HG03558 (cell line): Measurements from ENCODE around the gene IL22RA2.

Experiments
- ATAC-seq: cut with Tn5 transposase; IDR thresholded peaks from one replicate; pipeline ENCODE4 v1.9.1; 2021; ENCODE audit warnings: moderate number of reproducible peaks; ENCODE audit not compliant: unreplicated experiment; ENCODE audit errors: extremely low read depth

The IL22RA2 gene

GRCh38 chr6:137200288-137200687, 26.8 kb upstream of the IL22RA2 start:
- ATAC-seq: no peak

GRCh38 chr6:137197684-137198645, 24.5 kb upstream of the IL22RA2 start:
- no peak for ATAC-seq

GRCh38 chr6:137193256-137194070, 20.0 kb upstream of the IL22RA2 start:
- no peak for ATAC-seq

- ATAC-seq: no peak
Observed at GRCh38 chr6:137192821-137193220, 19.4 kb upstream of the IL22RA2 start.

- ATAC-seq: no peak
Observed at GRCh38 chr6:137191670-137192069, 18.2 kb upstream of the IL22RA2 start.

- no peak for ATAC-seq
Observed at GRCh38 chr6:137191236-137191635, 17.8 kb upstream of the IL22RA2 start.

- no peak for ATAC-seq
Observed at GRCh38 chr6:137190583-137191094, 17.2 kb upstream of the IL22RA2 start.

GRCh38 chr6:137188855-137189254, 15.4 kb upstream of the IL22RA2 start:
- ATAC-seq: no peak

GRCh38 chr6:137185290-137185689, 11.8 kb upstream of the IL22RA2 start:
- ATAC-seq: no peak

- ATAC-seq: no peak
Observed at GRCh38 chr6:137182654-137183073, 9.2 kb upstream of the IL22RA2 start.

GRCh38 chr6:137181891-137182653, 8.6 kb upstream of the IL22RA2 start:
- ATAC-seq: no peak

GRCh38 chr6:137177611-137178010, 4.2 kb upstream of the IL22RA2 start:
- no peak for ATAC-seq

- ATAC-seq: no peak
Observed at GRCh38 chr6:137176729-137177128, 3.3 kb upstream of the IL22RA2 start.

- ATAC-seq: no peak
Observed at GRCh38 chr6:137175868-137176245, 2.4 kb upstream of the IL22RA2 start.

GRCh38 chr6:137175157-137175867, 1.9 kb upstream of the IL22RA2 start:
- no peak for ATAC-seq

- ATAC-seq: no peak
Observed at GRCh38 chr6:137172734-137173431, 561 bp downstream of the IL22RA2 start.

- ATAC-seq: no peak
Observed at GRCh38 chr6:137171824-137172733, 1.4 kb downstream of the IL22RA2 start.

- ATAC-seq: no peak
Observed at GRCh38 chr6:137171053-137171374, 2.4 kb downstream of the IL22RA2 start.
